ENCODE results near the gene SIAH2.

DNA sequence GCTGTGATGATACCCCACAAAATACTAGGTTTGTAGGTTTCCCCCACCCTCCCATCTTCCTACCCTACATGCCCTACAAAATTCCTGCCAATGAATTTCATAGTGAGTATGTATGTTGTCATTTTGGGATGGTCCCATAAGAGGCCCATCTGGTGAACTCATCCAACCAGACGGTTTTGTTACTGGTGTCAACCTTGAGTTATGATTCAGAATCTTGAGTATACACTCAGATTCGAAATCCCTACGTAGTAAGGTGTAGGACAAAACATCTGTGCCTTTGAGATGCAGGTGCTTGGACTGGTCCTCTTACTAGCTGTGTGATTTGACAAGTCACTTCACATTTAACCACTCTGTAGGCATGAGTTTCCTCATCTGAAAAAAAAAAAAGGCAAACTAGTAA is 3.6 kb downstream of the SIAH2 start:
- TF ChIP-seq, protein P1, sequence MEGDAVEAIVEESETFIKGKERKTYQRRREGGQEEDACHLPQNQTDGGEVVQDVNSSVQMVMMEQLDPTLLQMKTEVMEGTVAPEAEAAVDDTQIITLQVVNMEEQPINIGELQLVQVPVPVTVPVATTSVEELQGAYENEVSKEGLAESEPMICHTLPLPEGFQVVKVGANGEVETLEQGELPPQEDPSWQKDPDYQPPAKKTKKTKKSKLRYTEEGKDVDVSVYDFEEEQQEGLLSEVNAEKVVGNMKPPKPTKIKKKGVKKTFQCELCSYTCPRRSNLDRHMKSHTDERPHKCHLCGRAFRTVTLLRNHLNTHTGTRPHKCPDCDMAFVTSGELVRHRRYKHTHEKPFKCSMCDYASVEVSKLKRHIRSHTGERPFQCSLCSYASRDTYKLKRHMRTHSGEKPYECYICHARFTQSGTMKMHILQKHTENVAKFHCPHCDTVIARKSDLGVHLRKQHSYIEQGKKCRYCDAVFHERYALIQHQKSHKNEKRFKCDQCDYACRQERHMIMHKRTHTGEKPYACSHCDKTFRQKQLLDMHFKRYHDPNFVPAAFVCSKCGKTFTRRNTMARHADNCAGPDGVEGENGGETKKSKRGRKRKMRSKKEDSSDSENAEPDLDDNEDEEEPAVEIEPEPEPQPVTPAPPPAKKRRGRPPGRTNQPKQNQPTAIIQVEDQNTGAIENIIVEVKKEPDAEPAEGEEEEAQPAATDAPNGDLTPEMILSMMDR (conservative IDR thresholded peaks at IDR 0.05): no peak
- TF ChIP-seq ZFX (IDR thresholded peaks at IDR 0.05): no peak
